ENCODE measurements around the gene SCN3A.

The SCN3A gene

DNA sequence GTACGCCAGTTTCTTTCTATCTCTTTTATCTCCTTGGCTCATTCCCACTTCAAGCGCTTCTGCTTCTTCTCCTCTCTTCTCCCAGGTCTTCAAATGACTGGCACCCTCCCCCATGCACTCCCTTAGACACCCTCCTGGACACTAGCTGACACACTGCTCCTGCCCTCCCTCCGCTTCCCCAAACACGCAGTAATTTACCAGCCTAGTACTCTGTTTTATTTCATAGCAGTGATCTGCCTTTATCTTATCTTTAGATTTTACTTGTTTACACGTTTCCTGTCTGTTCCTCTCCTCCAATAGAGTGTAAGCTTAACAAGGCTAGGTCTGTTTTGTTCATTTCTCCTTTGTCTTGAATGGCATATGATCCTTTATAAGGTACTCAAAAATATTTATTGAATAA is 93.9 kb downstream of the SCN3A start:
- no peak for DNase-seq

DNA sequence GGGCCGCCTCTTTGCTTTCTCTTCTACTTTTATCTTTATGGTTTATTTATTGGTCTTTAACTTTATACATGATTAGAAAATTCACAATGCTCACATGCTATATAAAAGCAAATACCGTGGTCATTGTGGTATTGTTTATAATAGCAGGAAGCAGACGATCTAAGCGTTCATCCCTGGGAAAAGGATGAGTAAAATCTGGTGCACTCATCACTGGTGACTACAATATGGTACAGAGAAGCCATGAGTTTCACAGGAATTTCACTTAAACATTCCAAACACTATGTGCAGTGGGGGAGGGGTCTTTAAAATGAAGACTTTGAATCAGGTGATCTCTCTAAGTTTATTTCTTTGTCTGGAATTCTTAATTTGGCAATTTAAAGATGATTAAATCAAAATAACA is 97.9 kb downstream of the SCN3A start:
- no peak for DNase-seq

DNA sequence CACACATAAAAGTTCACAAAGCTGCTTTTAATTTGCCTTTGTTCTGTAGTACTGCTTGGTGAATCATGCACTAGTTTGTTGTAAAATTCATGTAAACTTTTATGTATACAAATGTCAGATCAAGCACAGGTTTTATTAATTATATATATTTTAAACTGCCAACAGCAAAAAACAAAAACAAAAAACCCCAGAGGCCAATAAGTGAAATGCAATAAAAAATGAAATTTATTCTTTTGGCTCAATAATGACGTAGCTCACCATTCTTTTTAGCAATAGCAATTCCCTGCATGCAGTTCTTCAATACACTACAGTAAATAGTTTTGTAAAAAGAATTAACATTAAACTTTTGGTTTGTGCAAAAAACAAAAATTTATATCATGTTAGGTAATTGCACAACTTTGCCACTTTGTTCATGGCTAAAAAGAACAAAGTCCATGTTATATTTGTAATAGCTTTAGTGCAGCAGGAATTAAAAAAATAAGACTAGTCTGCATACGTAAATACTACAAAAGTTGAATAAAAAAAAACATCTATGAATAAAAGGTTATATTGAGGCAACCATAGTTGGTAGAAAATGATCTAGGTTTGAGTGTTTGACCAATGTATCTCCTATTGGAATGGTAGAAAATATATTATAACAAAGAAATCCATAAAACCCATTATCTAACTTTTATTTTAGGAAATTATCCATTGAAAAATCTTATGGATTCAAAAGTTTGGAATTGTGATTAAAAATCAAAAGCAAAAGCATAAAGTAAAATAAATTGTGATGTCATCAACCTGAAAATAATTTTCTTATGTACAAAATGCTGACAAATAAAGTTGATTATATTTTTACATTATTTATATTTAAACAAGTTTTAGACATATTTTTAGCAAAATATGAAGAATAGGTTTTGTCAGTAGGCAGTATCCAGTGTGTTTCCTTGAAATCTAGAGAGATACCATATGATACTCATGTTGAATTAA is 115.6 kb downstream of the SCN3A start:
- no peak for DNase-seq

DNA sequence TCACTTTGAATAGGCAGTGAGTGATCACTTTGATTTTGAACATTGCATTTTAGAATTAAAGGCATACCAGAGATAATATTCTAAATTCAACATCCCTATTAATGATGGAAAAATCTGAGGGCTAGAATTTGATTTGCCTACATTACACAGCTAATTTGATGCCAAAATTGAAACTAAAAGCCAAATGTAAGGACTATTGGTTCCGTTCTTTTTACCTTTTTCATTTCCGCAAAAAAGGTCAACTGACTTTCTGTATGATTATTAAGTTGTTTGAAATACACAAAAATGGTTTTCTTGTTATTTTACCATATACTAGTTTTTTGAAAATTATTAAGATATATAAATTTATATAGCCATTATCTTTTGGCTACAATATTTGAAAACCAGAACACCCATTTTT is 117.5 kb downstream of the SCN3A start:
- no peak for DNase-seq

DNA sequence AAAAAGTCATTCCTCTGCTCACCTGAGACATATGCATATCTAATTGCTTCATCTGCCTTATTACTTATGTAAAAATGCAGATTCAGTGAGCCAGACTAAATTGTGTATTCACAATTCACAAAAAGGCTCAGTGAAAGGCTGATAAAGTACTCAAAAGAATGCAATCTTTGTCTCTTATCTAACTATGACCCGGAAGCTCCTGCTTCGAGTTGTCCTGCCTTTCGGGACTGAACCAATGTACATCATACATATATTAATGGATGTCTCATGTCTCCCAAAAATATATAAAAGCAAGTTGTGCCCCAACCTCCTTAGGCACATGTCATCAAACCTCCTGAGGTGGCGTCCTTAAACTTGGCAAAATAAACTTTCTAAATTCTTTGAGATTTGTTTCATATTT is 120.5 kb downstream of the SCN3A start:
- no peak for DNase-seq

DNA sequence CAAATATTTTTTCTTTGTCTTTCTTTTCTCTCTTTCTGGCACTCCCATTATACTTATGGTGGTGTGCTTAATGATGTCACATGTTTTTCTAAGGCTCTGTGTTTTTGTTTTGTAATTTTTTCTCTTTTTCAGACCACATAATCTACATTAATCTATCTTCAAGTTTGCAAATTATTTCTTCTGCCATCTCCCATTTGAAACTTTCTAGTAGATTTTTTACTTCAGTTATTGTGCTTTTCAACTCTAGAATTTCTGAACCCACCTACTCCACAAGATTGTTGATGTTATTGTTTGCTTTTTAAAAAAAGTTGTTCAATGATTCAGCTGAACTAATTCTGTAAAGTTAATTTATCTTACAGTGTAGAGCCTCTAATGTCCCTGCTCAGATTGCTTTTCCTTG is 121.4 kb downstream of the SCN3A start:
- DNase-seq: no peak

DNA sequence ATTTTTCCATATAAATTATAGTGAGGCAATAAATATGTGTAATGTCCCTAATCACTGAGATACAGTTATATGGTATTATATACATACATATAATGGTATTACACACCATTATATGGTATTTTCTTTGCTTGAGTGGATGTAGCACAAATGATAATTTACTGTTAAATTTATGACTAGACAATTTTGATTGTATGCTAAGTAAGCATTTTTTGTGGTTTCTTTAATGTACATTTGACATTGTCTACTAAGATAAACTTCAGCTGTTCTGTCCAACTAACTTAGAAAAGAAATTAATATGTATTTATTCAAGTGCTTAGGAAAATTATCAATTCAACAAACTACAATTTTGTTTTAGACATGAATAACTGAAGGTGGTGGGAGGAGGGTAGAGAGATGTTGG is 122.6 kb downstream of the SCN3A start:
- DNase-seq: no peak

DNA sequence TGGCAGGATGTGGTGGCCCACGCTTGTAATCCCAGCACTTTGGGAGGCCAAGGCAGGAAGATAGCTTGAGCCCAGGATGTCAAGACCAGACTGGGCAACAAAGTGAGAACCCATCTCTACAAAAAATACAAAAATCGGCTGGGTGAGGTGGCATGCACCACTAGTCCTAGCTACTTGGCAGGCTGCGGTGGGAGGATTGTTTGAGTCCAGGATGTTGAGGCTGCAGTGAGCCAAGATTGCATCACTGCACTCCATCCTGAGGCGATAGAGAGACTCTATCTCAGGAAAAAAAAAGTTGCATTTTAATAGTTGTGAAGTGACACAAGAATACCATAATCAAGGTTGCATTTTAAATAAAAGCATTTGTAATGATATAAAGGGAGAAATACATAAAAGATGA is 124.4 kb downstream of the SCN3A start:
- DNase-seq: no peak

DNA sequence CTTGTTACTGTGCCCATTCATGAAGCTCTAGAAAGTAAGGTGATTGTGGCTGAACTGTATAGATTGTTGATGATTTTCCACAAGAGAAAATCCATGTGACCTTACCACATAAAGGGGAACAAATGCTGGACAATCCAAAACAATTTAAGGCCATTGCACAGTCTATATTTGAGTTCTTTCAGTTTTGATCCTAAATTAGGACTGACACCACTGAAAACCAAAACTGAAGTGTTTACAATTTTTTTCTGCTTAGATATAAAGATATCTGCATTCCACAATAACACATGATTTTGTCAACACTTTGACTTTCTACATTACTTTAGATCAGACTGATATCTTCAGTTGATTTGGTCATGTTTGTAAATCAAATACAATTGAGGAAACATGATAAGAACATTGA is 124.9 kb downstream of the SCN3A start:
- DNase-seq: no peak

DNA sequence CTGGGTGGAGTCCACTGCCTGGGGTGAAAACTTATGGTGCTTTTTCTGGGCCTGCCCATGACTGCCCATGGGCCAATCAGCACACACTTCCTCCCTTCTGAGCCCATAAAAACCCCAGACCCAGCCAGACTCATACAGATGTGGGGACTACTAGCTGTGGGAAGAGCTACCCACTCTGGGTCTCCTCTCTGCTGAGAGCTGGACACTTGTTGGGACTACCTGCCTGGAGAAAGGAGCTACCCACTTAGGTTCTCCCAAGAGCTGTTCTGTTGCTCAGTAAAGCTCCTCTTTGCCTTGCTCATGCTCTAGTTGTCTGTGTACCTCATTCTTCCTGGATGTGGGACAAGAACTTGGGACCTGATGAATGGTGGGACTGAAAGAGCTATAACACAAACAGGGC is 129.0 kb downstream of the SCN3A start:
- DNase-seq: no peak

DNA sequence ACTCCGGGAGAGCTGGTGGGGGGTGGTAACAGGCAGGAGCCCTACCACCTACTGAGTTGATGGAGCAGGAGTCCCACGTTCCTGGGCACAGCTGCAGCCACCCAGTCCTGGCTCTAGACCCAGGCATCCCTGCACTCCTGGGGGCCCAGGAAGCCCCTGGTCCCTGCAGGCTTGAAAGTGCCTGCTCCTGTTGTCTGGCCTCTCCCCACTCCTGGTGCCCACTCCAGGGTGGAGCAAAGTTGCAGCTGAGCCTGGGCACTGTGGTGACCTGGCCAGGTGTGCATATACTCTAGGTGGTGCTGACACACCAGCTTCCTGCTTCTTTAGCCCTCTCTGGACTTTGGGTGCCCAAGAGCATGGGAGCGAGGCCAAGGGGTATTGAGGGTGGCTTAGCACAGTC is 129.5 kb downstream of the SCN3A start:
- no peak for DNase-seq

DNA sequence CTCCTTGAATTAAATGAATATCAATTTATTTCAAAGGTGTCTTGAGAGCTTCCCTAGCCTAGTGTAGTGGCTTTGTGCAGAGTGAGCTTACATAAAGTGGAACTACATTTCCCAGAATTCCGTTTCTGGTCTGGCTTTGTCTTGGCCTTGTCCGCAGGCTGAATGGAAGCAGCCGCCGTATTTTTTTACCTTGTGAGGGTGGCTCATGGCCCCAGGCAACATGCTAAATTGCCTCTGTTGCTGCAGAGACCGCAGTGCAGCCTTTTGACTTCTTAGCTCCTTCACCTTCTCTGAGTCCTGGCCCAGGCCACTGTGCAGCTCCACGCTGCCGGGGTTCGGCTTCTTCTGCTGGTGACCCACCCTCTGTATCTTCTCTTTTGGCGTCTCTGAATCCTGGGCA is 133.8 kb downstream of the SCN3A start:
- DNase-seq: no peak

DNA sequence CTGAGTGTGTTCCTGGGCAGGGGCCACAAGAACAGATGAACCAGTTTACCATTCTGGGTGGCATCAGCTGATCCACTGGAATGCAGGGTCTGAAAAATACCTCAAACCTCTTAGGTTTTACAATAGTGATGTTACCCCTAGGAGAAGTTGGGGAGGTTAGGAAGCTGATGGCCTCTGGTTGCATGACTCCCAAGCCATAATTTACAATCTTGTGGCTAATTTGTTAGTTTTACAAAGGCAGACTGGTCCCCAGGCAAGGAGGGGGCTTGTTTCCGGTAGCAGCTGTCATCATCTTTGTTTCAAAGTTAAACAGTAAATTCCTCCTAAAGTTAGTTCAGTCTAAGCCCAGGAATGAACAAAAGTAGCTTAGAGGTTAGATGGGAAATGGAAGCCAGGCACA is 134.7 kb downstream of the SCN3A start:
- DNase-seq: no peak

DNA sequence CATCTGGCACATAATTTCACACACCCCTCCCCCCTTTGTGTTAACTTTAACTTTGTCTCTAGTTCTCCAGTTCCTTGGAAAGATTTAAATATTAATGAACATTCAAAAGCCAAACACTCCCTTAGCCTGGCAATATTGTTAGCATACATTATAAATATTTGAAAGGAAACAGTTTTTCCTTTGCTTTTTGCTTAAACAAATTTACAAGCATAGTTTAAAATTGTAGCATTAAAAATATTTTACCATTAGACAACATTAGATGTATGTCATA is 135.4 kb downstream of the SCN3A start:
- no peak for DNase-seq

DNA sequence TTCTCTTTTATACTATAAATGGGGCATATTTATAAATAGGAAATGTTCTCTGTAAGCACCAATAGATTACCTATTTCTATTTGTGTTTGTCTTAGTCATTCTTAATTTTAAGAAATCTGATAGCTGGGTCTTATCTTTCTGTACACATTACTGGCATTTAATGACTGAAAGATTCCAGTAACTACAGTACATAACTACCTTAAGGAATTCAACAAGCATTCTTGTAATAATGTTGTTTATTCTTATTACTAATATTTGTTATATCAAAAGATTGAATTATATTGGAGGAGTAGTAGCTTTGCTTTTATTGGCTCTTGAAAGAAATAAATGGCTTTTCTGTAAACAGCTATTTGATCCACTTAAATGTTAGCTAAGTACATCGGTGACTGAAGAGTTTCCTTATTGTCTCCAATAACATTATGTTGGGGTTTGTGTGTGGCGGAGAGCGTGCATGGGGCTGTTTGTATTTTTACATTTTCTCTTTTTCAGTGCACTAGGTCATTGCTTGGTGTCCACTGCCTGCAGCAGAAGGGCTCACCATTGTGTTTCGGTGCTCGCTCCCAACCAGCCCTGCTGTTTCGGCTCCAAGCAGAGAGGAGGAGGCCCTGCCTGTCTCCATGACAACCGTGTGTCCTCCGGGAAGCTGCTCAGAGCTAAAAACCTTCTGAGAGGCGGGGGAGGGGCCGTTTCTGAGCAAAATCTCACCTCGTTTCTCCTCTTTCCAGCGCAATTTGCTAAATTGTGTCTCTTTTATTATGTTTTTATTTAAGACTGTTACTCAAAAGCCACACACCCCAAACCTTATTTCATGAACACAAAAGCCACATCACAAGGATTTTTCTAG is 136.0 kb downstream of the SCN3A start:
- no peak for DNase-seq

DNA sequence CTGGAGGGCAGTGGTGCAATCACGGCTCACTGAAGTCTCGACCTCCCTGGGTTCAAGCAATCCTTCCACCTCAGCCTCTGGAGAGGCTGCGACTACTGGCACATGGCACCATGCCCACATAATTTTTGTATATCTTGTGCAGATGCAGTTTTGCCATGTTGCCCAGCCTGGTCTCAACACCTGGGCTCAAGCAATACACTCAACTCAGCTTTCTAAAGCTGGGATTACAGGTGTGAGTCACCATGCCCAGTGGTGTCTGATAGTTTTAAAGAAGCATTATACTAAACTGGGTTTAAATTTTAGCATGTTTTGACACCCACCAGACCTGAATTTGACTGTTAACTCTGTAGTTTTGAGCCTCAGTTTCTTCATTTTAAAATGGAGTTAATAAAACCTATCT is 139.1 kb downstream of the SCN3A start:
- no peak for DNase-seq

DNA sequence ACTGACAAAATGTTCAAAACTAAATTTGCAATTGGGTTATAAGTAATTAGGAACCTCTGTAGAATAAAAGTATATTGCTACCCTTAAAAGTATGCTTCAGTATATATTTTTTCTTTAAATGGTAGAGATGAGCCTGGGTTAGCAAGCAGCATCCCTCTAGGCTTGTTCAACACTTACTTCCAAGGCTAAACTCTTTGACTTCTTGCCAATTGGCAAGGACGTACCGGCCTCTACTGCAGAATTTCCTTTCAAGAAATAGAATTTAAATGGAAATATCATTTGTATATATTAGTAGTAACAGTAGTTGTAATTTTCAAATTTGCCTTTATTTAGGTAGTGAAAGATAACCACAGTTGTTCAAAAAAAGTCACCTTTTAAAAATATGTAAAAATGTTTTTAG is 143.4 kb downstream of the SCN3A start:
- DNase-seq: no peak

DNA sequence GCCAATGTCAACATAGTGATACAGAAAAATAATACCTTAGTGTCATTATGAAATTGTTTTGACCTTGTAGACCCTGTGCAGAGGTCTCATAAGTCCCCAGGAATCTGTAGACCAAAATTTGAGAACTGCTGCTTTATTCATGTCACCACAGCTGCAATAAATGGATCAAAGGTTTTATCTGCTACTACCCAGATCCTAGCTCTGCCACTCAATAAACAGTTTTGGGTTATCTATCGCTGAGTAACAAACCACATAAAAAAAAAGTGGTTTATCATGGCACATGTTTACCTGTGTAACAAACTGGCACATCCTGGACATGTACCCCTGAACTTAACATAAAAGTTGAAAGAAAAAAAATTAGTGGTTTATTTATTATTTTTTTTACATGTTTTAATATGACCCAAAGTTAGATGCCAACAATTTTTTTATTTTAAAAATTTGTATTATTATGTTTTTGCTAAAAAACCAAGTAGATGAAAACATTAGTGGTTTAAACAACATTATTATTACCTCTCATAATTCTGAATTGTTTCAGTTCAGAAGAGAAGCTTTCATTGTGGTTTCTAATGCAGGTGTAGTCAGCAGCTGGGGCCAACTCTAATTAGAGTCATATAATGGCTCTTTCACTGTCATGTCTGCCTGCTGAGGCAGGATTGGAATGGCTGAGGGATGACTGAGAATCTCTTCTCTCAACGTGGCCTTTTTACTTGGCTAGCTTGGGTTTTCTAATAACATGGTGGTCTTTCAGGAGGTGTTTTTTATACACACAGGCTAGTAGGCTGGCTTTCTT is 145.2 kb downstream of the SCN3A start:
- no peak for DNase-seq

DNA sequence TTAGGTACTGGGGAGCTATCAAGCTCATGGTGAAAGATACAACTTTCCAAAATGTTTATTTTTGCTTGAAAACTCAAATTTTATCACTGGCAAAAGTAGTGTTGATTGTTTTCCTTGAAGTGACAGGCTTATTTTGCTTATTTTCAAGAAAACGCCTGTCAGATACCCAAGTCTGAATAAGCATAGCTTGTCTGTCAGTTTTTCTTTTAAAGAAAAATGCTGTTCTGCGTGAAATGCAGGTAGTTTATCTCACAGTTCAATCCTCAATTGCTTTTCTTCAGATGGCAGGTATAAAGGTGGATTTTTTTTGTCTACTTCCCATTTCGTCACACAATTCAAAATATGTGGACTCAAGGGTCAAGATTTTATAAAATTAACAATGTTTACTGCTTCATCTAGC is 145.9 kb downstream of the SCN3A start:
- no peak for DNase-seq

DNA sequence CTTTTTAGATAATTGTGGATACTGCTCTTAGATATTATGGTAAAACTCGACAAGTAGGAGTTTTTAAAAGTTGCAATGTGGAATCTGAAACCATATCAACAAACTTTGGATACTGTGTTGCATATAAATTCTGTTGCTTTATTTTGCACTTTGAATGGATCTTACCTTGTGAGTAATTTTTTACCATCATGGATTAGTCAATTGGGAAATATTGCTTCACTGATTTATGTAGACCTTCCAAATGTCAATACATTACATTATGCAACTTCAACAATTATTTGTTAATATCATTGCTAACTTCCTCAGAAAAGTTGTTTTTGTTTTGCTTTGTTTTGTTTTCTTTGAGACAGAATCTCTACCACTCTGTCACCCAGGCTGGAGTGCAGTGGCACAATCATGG is 146.5 kb downstream of the SCN3A start:
- no peak for DNase-seq

DNA sequence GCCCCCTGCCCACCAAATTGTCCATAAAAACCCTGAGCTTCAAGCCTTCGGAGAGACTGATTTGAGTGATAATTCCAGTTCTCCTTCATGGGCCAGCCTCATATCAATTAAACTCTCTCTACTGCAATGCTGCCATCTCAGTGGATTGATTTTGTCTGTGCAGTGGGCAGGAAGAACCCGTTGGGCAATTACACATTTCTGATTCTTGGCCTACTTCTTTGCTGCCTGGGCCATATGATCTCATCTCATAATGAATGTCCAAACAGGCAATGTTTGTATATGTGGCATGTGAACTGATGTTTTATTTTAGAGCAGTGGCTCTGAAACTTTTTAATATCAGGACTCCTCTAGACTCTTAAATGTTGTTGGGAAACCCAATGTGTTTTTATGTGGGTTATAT is 147.3 kb downstream of the SCN3A start:
- DNase-seq: no peak

DNA sequence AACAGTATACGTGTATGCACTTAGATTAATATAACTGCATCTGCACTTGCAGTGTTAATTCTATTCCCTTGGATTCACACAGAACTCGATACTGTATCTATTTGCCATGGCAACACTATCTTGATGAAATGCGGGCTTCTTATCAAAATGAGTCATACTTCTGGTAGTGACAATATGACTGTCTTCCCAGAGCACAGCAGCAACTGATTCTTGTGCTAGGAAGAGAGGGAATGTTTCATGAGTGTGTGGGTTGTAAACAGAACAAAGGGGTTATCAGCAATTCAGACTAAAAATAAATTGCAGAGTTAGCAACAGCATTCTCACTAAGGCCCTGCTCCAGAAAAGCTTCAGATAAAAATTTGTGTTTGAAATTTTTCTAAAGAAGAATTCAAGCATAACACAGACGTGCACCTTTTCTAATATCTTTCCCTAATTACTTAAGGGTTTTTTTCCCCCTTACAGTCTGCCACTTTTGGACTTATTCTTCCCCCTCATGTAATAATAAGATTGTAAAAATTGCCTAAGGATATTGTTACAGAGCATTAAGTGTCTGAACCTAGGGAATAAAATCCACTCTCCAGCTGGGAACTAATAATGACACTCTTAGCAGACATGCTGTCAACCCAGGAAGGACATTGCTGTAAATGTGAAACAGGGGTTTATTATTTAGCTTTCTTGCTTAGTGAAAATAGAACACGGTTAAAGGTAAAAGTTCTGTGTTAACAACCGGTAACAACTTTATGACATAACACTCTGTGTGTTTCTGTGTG is 148.6 kb downstream of the SCN3A start:
- DNase-seq: no peak

DNA sequence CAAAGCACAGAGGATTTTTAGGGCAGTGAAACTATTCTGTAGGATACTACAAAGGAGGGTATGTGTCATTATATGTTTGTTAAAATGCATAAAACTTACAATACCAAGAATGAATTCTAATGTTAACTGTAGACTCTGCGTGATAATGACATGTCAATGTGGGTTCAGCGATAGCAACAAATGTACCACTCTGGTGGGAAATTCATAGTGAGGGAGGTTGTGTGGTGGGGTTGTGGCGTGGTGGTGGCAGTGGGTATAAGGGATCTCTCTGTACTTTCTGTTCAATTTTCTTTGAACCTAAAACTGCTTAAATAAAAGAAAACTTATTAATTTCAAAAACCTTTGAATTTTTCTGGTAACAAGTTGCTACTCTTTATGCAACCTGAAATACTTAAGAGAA is 149.2 kb downstream of the SCN3A start:
- no peak for DNase-seq
